Measurements from ENCODE around the gene COL4A3. TPM values are rescaled to one million over a fixed set of nuclear protein-coding genes. Genes with fewer than 3 reads are reported as not detected.

Gene COL4A3
- total RNA-seq, 1 experiment from 2014 or later: 0.15 TPM

- Histone ChIP-seq H2BK120ac (ENCODE audit: low read depth, low read length, poor library complexity, severe bottlenecking) (no peak overlapping the region), H3K4me1 (ENCODE audit: insufficient read depth, low read length) (no peaks in the 10 kb centered on the region), H2BK20ac (ENCODE audit: low read depth, low read length, poor library complexity, severe bottlenecking) (no peak overlapping the region), H3K9me3 (ENCODE audit: control insufficient read depth, low read depth, low read length) (no peaks in the 10 kb centered on the region), H2BK15ac (ENCODE audit: low read depth, low read length) (no peak overlapping the region), H3K79me2 (ENCODE audit: insufficient read depth, low read length) (no peaks in the 10 kb centered on the region), H3K9ac (ENCODE audit: extremely low read depth, insufficient read length, low read length) (no peak overlapping the region), H2BK12ac (ENCODE audit: insufficient read length, low read depth, low read length) (no peak overlapping the region), H2AFZ (ENCODE audit: low read length) (no peak overlapping the region), H3K23me2 (ENCODE audit: insufficient read length, low read depth, low read length, poor library complexity, severe bottlenecking) (no peaks in the 10 kb centered on the region), H3K56ac (ENCODE audit: insufficient read length, low read depth, low read length) (no peak overlapping the region), H2BK5ac (ENCODE audit: insufficient read length, low read length) (no peak overlapping the region), H4K91ac (ENCODE audit: insufficient read length, low read depth, low read length) (no peak overlapping the region), H4K8ac (replicated peaks; ENCODE audit: insufficient read length, low read depth, low read length) (no peak overlapping the region), H3K4me2 (ENCODE audit: insufficient read depth, insufficient read length, low read length) (no peak overlapping the region), H3K14ac (ENCODE audit: insufficient read depth, low read length) (no peak overlapping the region), H3K79me1 (ENCODE audit: insufficient read depth, low read depth, low read length, poor library complexity, severe bottlenecking) (no peaks in the 10 kb centered on the region), H2AK5ac (ENCODE audit: insufficient read length, low read length) (no peak overlapping the region), H3K18ac (ENCODE audit: insufficient read length, low read depth, low read length) (no peak overlapping the region), H3T11ph (ENCODE audit: low read length) (no peak overlapping the region), H3K27me3 (ENCODE audit: insufficient read depth, low read length) (no peaks in the 10 kb centered on the region), H3K4ac (ENCODE audit: low read depth, low read length) (no peak overlapping the region), H3K27ac (ENCODE audit: insufficient read length, low read depth, low read length) (no peak overlapping the region), H3K23ac (ENCODE audit: insufficient read length, low read depth, low read length) (no peak overlapping the region), H4K20me1 (ENCODE audit: control insufficient read depth, insufficient read depth, insufficient read length) (no peaks in the 10 kb centered on the region), H4K5ac (ENCODE audit: insufficient read length, low read depth, low read length) (no peak overlapping the region)
- Mint-ChIP-seq H3K9me3 (peaks cover 0 to 1% of the 10 kb centered on the region in 2 experiments; a peak in 2 of 5 replicates), H3K36me3 (ENCODE audit: insufficient read depth in 1 of 3, low read depth in 3 of 3) (peaks cover 0 to 5% (median 1%) of the 10 kb centered on the region in 3 experiments; a peak in 4 of 7 replicates), H3K4me1 (peaks cover 13 to 16% of the 10 kb centered on the region in 2 experiments), H3K4me3 (no peak overlapping the region), H3K27ac (no peak overlapping the region), H3K27me3 (ENCODE audit: low read depth) (no peaks in the 10 kb centered on the region; the same call in 1 of the 2 replicates)
- no peak for DNase-seq
- WGBS (ENCODE audit: extremely low coverage, insufficient read length, low lambda C conversion rate): no CpG with 5 or more reads among the region's 2 CpGs
- TF ChIP-seq CTCF (conservative IDR thresholded peaks at IDR 0.05): no peak
These were observed 148.2 kb downstream of the COL4A3 start for GRCh38 chr2:227312579-227312978.
